Activated CD4-positive, alpha-beta T cell treated with anti-CD3 and anti-CD28 coated beads, Interleukin-2, amount 50 U/mL, for 48 hours (primary cell): ENCODE results near the gene ELP4.

Experiments used
- DNase-seq, 2 experiments: peaks; one replicate each; pipeline ENCODE4 v3.0.0-alpha.2; 2020

The ELP4 gene

DNA sequence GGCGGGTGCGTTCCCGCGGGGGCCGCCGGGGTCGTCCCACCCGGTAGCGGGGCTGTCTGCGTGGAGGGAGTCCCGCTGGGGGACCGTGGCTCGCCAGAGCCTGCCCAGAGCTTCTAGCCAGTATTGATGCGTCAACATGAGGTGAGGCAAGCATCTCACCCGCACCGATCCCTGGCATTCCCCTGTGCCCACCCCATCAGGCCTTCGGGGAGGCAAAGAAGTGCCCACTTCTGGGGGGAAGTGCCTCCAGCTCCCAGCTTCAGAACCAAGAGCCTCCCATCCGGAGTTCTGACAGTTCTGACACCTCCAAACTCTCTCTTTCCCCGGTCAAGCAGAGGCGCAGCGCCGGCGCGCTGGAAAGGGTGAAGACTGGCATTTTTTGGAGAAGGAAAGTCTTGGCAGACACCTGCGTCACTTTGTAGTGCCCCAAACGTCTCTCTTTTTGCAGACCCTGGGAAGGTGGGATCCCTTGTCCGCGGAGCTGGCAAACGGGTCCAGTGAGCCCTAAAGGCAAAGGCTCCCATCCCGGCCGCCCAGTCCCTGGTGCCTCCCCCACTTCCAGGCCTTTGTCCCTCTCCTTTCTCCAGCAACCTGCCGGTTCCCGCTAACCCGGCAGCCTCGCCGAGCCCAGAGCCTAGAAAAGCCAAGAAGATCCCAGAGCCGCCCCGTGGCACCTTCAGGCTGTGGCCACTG, 304.8 kb downstream of the ELP4 start:
- no peak for DNase-seq

- DNase-seq = peak in 1 of 2 experiments; percentile 6
These were observed 306.3 kb downstream of the ELP4 start for GRCh38 chr11:31815711-31816467.

DNA sequence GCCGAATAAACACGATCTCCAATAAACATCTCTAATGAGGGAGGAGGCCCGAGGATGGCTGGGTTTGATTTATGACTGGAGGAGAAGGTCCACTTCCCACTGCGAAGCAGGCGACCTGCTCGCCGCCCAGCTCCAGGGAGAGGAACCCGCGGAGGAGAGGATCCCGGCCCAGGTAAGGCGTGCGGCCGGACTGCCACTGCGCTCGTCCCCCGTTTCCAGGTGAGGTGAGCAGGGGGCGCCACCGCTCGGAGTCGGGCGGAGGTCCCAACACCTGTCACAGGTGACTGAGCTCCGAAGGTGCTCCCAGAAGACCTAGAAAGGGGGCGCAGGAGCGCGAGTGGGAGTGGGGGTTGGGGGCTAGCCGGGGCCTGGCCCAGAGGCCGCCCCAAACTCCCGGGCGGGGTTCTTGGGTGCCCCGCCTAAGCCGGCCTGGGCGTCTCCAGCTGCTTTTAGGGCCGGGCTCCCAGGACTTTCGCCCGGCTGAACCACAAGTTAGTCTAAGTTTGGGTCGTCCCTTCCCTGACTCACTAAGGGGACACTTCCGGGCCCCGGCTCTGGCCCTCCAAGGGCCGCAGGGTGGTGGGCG, 307.0 kb downstream of the ELP4 start:
- peak in 1 of 2 experiments; percentile 8 for DNase-seq

DNA sequence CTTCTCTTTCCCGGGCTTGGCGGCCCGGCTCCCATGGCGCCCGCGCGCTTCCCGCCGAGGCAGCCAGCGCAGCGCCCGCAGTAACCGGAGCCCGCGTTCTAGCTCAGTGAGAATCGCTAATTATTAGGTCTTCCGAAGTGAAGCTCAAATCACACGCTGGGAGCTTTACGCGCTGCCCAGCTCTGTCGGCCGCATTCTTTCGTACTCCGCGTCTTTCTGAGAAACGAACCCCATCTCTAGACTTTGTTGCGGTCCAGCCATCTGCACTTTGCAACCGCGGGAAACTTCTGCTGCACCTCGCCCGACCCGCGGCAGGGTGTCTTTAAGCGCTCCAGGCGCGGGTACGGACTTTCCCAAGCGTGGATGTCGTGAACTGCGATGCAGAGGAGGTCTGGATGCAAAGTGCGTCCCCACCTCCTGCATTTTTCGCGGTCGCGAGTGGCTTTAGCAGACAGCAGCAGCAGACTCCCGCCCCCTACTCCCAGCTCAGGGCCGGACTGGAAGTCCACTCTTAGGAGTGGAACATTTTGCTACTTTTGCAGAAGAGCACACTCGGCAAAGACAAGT, 307.6 kb downstream of the ELP4 start:
- DNase-seq = no peak

DNA sequence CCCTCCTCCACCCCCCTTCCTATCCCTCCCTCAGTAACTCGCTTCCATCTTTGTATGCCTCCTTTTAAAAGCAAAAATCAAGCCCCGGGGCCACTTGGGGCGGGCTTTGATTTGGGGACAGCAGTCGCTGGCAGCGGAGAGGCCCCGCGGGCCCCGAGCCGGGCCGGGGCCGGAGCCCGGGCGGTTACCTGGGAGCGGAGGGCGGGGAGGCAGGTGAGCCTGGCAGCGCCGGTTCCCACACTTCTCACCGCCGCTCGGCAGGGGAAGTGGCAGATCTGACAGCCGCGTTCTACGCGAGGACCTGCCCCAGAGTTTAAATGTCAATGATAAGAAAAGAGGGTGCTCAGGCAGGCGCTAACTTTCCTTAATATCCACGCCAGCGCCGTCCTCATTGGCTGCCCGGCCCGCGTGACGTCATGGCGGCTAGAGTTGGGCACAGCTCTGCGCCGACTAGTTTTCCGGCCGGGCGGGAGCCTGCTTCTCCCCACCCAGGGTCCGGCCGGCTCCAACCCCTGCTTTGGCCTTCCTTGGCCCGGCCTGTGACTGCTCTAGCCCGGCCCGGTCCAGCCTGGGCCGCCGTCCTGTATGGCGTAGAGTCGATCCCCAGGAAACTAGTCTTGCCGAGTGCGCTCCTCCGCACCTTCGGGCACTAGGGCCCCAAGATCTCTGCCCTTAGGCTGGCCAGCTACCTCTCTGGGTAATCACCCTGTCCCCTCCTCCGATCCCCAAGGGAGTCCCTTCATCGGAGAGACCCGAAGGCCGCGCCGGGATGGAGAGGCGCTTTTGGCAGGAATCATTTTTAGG, 308.3 kb downstream of the ELP4 start:
- DNase-seq = no peak

GRCh38 chr11:31818425-31818755, 308.8 kb downstream of the ELP4 start:
- no peak for DNase-seq

GRCh38 chr11:31818874-31819331, 309.3 kb downstream of the ELP4 start:
- DNase-seq = no peak

DNA sequence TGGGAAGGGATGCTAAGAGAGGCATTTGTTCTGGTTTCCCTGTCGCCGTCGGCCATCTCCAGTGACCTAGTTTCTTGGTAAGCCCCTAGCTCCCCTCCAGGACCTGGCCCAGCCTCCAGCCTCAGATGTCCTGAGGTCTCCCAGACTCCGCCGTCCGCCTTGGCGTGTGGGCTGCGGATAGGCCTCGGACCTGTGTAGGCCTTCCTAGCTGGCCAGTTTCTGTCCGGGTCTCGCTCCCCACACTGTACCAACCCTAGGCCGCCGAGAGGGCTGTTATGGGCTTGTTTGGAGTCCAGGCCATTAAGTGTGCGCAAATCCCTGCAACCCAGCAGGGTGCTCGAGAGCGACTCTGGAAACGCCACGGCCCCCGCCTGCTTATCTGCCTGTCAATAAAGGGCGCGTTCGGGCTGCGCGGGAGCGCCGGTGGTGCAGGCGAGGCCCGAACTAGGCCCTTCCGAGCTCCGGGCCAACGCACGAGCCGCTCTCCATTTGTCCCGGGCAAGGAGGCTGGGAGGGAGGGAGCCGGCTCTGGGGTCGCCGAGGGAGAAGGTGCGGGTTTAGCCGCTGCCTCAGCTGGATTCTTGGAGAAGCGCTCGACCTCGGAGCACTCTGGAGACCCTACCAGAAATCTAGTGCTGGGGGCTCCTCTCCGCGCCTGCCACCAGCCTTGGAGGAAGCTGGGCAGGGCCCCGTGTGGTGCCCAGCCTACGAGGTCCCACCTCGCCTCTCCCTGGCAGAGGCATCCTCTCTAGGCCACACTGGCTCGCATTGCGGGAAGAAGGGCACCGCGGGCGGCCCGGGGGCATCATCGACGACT, 310.3 kb downstream of the ELP4 start:
- no peak for DNase-seq

DNA sequence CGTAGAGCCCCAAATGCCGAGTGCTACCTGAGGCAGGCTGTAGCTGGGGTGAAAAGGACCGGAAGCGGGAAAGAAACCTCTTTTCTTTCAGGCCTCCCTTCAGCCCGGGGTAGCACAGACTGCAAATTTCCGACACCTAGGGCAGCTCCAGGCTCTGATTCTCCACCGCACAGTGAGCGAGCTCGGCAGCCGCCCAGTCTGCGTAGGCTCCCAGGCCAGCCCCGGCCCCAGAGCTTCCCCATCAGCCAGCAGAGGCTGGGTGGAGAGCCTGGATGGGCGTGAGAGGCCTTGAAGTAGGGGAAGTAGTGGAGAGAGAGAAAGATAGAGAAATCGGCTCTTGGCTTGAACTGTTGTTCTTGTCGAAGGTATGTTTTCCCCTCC, 310.9 kb downstream of the ELP4 start:
- DNase-seq = no peak

GRCh38 chr11:31821235-31821764, 311.7 kb downstream of the ELP4 start:
- no peak for DNase-seq

DNA sequence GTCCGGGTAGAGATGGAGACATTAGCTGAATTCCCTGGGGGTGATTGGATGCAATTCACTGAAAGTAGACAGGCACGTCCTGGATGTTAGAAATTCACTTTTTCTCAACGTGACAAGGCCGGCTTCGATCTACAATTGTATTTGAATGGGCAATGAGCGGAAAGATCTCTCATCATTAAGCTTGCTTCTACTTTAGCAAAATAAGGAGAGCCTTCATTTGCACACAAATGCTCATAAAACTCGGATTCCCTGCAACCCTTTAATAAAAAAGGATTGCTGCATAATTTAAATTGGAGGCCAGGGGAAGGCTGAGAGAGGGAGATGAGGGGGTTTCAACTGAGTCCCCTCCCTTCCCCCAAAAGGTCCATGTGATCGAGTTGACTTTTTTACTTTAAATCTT, 312.2 kb downstream of the ELP4 start:
- DNase-seq = no peak

DNA sequence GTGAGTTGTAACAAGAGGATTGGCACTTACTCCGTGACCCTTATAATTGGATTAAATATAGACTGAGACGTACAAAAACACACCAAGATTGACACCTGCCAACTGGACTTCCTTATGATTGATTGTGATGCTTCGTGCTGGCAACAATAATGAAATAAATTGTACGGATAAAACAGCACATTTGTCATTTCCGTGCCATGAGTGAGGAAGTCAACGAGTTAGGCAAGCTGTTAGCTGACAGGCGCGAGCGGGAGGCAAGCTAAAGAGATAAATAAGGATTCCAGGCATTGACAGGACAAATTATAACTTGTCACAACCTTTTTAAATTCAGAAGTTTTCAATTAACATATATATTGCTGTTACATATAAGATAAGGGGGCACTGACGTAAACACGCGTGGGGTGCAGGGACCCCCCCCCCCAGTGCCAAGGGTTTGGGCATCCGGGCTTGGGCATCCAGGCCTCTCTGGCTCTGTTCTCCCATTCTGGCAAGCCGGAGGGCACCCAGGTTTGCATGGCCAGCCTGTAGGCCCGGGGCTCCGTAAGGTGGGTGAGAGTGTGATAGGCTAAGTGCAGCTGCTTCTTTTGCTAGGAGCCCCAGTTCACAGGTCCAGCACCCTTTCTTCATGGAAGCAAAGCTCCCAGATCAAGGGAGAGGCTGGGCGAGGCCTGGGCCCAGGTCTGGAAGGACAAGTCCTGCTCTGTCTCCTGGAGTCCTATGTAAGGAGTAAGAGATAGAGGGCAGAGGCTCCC, 312.8 kb downstream of the ELP4 start:
- no peak for DNase-seq

- no peak for DNase-seq
These were observed 313.5 kb downstream of the ELP4 start for GRCh38 chr11:31822927-31823643.

DNA sequence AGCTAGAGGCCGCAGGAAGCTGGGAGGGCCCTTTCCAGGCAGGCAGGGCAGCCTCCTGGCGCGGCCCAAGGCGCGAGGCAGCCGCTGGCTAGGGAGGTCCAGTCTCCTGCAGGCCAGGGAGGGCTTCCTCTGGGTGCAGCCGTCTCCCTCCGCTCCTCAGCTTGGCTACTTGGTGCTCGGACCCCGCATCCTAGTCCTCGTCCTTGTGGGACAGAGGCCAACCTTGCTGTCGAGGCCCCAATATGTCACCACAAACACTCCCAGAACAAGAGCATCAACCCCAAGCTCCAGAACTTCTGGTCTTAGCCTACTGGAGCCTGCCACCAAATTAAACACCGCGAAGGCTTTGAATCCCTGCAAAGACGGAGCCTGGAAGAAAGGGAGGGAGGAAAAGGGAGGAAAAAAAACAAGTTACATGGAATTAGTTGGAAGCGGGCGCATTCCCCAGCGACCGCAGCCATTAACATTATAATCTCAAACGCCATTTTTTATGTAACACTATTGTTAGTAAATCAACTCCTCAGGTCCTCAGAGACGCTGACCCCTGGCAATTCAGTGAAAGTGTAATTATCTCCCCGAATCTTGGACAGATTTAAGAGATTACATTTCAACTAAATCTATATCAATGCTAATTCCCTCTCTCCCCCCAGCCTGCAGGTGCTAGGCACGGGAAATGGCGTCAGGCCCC, 314.2 kb downstream of the ELP4 start:
- DNase-seq = no peak

GRCh38 chr11:31824332-31824878, 314.8 kb downstream of the ELP4 start:
- DNase-seq = no peak

DNA sequence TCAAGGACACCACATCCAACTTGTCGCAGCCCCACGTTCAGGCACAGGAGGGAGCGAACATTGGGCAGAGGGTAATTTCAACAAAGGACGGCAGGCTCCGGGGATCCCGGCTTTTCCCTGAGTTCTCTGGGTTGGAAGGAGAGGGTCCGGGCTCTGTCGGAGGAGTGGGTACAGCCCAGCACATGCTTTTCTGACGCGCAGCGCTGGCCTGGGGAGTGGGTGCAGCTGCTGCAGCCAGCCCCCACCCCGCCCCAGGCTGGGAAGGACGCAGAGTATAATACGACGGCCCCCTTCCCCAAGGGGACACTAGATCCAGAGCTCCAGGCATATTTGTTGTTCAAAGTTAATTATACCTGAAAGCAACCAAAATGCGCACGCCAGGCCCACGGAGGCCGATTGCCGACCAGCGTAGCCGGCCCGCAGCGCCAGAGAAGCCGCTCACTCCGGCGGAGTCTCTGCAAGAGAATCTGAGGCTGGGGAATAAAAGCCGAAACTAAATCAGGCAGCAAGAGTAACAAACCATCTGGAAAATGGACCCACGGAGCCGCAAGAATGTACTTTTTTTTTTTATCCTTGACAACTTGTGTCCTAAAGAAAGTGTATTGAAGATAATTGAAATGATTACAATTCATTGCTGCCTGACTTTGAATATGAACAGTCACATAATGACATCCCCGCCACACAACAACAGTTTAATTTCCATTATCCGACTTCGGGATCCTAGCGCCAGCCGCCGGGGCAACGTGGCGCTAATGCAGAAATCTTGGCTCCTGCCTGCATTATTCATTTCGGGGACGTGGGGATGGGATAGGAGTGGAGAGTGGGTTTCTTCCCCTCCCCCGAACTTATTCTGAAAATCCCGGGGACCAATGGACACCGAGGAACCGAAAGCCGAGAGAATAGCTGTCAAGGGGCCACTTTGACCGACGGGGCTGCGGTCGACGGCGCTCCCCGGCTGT, 315.6 kb downstream of the ELP4 start:
- no peak for DNase-seq

DNA sequence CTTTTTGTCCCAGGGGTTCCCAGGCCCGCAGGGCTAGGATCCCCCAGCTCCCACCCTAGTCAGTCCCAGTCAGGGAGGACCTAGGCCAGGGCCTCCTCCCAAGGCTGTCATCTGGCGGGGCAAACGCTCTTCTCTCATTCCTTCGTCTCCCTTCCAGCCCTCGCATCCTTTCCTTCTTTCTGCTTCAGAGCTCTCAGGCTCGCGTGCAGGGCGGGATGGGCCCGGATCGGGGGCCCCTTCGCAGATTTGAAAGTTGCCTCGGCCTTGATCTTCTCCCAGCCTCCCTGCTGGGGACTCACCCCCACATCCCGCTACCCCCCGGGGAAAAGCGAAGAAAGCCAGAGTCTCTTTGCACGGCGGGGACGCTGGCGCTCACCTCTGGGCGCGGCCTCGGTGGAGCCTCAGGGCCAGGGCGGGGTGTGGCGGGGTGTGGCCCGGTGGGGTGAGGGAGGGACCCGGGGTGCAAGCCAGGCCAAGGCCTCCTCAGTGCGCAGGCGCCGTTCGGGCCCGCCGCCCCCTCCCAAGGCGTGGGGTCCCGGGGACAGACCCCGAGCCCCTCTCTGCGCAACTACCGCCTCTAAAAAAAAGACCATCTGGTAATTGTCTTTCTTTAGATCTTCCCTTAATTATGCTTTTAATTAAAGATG, 316.4 kb downstream of the ELP4 start:
- DNase-seq = no peak
